Islet of Langerhans (tissue), 1 donor: ENCODE measurements around the gene KHSRP.
"Not testable (repeated sequence)": the region's sequence is repeated elsewhere in the genome, so short reads cannot be mapped to it uniquely, and the experiment has no call there.

Experiments
- FAIRE-seq: peaks from one replicate; lab custom pipeline; 2011; peaks lifted over from hg19 to GRCh38; lab: Jason Lieb, UNC

KHSRP gene

DNA sequence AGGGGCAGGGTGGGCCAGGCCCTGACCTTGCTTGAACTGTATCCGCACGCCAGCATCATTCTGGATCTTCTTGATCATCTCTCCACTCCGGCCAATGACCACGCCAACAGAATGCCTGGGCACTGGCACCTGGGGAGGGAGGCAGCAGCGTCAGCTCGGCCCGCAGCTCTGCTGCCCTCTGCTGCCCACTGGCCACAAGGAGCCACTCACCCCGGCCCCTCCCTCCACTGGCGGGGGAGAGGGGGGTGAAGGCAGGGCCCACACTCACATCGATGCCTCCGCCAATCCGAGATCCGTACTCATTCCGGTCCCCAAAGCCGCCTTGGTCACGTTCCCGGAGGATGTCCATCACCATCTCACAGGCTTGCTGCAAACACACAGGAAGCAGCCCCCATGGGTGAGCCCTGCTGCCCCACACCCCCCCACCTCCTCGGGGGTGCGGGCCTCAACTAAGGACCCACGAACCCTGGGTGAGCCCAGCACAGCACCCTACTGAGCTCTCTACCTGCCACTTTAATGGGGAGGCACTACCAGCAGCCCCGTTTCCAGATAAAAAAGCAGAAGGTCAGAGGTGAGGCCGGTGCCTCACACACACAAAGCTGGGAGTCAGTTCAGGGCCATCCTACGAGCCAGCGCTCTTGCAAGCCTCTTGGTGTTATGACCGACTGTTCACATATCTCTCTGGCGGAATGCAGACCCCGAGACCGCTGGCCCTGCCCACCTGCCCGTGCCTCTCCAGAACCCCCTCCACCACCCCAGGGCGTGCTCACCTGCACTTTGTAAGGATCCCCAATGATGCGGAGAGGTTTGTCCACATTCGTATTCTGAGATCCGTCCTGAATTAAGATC is 6.7 kb downstream of the KHSRP start:
- FAIRE-seq = no peak

DNA sequence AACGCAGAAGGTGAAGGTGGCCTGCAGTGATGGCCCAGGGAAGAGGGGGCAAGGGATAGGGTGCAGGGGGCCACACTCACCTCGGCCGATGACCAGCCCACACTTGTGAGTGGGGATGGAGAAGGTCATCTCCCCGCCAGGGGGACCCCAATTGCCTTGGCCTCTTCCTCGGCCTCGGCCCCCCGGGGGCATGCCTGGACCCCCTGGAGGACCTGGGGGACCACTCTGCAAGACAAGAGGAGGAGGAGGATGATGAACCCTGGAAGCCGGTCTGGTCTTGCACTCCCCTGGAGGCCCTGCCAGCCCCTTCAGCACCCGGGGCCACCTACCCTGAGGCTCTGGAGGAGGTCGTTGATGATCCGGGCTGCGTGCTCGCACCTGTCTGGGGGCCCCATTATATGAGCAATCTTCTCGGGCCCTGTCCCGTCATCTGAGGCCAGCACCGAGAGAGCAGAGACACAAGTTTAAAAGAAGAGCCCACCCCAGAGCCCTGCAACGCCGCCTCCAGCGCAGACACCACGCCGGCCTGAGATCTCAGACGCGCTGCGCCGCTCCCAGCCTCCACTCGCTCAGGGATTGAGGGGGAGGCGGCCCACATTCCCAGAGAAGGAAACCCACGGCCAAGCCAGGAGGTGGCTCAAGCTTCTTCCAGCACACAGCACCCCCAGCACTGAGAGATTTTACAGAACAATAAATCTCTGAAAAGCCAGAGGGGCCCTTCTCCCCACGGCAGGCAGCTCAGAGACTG is 7.8 kb downstream of the KHSRP start:
- FAIRE-seq = no peak

- no peak for FAIRE-seq
Observed at GRCh38 chr19:6415591-6416190, 8.9 kb downstream of the KHSRP start.

- FAIRE-seq = no peak
Observed at GRCh38 chr19:6414793-6415590, 9.6 kb downstream of the KHSRP start.

GRCh38 chr19:6413721-6414643 is 10.6 kb downstream of the KHSRP start:
- FAIRE-seq = no peak

- FAIRE-seq = no peak
Observed at GRCh38 chr19:6413291-6413690, 11.3 kb downstream of the KHSRP start.

- FAIRE-seq = no peak
Observed at GRCh38 chr19:6412447-6413091, 12.0 kb downstream of the KHSRP start.

DNA sequence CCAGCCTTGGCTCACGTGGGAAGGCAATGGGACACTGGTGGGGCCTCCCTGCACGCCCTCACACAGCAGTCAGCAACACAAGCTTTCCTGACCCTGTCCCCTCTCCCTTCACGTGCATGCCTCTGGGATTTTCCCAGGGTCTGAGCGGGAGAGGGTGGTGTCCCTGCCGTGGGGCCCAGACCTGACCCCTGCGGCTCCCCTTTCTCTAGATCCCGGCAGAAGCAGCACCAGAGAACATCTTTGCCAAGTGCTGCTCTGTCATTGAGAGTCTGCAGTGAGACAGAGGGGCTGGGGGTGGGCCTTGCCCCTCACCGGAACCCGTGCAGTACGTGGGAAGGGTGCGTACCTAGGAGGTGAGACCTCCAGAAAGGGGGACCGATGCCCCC is 12.6 kb downstream of the KHSRP start:
- no peak for FAIRE-seq

DNA sequence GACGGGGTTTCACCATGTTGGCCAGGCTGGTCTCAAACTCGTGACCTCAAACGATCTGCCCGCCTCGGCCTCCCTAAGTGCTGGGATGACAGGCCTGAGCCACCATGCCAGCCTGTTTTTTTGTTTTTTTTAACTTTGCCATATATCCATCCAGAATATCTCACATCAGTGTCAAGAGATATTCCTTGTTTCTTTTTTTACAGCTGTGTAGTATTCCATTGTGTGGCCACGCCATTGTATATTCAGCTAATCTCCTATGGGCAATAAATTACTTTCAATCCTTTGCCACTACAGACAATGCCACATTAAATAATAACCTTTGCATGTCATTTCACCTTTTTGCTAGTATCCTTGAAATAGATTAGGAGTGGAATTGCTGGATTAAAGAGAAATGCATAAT is 15.3 kb downstream of the KHSRP start:
- no peak for FAIRE-seq

GRCh38 chr19:6406401-6406800 is 18.2 kb downstream of the KHSRP start:
- FAIRE-seq = no peak

- FAIRE-seq = peak; percentile 76
Observed at GRCh38 chr19:6402837-6403608, 21.6 kb downstream of the KHSRP start.

DNA sequence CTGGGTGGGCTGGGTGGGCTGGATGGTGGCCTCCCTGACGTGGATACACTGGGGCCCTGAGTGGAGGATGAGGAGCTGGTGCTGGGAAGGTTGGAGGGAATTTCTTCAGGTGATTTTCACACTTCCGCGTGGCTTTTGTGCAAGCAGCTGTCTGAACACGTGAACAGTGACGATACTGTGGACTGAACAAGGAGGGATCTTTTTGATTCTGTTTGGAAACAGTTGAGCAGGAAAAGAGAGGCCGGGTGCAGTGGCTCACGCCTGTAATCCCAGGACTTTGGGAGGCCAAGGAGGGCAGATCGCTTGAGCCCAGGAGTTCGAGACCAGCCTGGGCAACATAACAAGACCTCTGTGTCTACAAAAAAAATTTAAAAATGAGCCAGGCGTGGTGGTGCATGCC is 22.6 kb downstream of the KHSRP start:
- no peak for FAIRE-seq

DNA sequence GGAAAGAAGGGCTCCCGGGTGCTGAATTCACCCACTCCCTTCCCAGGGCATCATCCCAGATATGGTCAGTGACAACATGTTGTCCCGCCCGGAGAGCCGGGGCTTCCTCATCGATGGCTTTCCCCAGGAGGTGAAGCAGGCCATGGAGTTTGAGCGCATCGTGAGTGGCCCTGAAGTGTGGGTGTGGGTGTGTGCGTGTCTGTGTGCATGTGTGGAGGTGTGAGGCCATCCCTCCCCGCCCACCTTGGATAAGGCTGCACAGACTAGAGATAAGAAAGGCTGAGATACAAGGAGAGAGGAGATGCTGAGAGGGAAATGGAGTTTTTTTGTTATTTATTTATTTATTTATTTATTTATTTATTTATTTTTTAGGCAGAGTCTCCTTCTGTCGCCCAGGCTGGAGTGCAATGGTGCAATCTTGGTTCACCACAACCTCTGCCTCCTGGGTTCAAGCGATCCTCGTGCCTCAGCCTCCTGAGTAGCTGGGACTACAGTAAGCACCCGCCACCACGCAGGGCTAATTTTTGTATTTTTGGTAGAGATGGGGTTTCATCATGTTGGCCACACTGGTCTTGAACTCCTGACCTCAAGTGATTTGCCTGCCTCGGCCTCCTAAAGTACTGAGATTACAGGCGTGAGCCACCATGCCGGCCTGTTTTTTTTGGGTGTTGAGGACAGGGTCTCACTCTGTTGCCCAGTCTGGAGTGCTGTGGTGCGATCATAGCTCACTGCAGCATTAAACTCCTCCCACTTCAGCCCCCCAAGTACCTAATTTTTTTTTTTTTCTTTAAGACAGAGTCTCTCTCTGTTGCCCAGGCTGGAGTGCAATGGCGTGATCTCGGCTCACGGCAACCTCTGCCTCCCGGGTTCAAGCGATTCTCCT is 24.3 kb downstream of the KHSRP start:
- FAIRE-seq = not testable (repeated sequence)

GRCh38 chr19:6396305-6396704 is 28.3 kb downstream of the KHSRP start:
- no peak for FAIRE-seq

DNA sequence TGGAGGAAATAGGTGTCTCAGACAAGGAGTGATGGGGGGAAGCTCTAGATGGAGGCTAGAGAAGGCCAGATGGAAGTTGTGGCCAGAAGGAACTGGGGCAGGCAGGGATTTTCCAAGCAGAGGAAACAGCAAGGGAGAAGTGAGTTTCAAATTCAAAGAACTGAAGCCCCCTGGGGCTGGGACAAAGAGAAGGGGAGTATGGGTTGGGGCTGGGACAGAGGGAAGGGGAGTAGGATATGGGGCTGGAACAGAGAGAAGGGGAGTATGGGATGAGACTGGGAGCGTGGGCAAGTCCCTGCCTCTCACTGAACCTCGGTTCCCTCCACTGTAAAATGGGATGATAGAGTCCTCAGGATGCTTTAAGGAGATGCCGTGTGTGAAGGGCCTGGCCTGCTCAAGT is 29.8 kb downstream of the KHSRP start:
- FAIRE-seq = no peak

DNA sequence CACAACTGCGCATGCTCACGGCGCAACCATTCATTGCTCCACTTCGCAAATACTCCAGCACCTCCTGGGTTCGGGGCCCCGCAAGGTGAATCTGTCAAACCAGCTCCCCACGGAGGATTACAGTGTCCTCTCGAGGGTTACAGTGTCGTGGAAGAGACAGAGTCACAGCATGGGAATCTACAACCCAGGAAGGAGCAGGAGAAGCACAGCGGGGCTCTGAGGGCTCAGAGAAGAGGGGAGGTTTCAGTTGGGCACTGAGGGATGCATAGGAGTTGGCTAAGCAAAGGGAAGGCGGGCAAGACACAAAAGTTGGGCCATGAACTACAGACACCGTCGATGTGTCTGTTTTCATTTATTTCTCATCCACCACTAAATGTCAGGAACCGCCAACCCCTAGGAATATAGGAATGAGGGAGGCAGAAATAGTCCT is 30.6 kb downstream of the KHSRP start:
- FAIRE-seq = no peak

GRCh38 chr19:6393074-6393982 is 31.3 kb downstream of the KHSRP start, which contains the start of gene GTF2F1:
Gene GTF2F1 (minus strand): TSS chr19:6393164. CDS start chr19:6392995, 169 bp downstream.
- peak; percentile 94 for FAIRE-seq
